HG03571 (cell line): ENCODE results near the gene LGALS12.

ENCODE experiments used
- ATAC-seq: cut with Tn5 transposase; IDR thresholded peaks from one replicate; pipeline ENCODE4 v1.9.1; 2021; ENCODE audit not compliant: unreplicated experiment

LGALS12 gene

DNA sequence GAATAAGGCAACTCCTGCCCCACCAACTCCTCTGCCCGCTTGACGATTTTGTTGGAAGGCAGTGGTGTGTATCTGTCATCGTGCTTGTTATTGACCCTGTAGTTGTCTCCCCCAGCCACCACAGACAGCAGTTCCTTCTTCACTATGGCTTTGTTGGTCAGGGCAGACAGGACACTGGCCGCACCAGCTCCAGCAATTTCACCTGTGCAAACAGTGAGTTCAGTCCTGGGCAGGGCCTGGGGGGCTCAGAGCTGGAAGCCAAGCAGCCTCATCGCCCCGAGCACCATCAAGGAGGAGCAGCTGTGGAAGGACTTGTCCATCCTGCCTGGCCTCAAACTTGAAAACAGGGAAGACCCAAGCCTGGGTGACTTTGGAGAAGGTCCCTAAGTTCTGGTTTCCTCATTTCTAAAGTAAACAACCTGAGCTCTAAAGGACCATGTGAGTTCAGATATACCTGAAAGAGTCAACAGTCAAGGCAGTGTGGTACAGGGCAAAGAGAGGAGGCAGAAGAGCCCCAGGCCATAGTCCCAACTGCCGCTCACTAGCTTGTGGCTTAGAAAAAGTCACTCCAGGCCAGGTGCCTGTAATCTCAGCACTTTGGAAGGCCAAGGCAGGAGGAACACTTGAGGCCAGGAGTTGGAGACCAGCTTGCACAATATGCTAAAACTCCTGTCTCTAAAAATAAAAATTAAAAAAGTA, 52.7 kb downstream of the LGALS12 start:
- no peak for ATAC-seq

DNA sequence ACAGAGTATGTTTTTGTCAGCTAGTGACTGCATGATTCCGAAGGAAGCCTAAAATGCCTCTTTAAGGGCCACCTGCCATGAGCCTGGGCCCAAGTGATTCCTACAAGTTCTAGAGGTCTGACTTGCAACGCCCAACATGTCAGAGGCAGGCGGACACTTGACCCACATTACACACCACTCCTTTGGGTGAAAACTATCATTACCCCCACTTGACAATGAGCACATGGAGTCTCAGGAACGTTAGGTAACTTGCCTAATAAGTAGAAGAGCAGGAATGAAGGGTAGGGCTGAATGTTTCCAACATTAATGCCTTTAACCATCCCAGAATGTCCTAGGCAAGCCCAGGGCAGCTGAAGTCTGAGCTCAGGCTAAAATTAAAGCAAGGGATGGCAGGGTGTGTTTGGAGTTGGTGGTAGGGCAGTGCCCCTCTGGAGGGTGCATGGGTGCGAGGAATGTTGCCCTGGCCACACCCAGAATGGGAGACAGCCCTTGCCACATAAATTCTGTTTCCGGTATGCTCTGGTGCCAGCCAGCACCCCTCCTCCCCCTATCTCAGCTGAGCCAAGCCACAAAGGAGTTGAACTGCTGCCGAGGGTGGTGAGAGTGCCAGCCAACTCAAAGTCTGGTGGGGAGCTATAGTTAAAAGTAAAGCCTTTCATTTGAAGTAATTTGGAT, 54.8 kb downstream of the LGALS12 start:
- no peak for ATAC-seq

DNA sequence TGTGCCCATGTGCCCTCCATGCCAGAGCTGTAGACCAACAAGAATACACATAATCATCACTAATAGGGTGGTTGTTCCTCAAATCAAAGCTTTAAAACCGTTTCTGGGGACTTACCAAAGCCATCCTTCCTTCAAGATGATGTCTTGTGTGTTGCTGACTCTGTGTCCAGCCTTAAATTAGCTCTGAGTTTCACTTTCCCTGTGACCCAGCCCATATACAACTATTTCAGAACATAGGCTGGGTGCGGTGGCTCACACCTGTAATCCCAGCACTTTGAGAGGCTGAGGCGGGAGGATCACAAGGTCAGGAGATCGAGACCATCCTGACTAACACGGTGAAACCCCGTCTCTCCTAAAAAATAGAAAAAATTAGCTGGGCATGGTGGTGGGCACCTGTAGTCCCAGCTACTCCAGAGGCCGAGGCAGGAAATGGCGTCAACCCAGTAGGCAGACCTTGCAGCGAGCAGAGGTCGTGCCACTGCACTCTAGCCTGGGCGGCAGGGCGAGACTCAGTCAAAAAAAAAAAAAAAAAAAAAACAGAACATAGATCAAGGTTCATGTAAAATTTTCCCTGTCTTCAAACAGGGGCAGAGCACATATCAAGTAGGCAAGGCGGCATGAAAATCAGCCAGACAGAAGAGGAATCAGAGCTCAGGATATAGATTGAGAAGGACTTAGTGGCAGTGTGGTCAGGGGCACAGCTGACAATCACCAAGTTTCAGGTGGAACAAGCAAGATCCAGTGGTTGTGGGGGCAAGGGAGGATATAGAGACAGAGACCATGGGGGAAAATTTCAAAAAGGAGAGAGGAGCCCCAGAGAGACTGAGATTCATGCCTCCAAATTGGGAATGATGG, 57.5 kb downstream of the LGALS12 start, which contains the start of gene PLAAT2:
Gene PLAAT2, minus strand, starts transcription at position 179 of the 855 bp plus-strand sequence. Its CDS starts 55 bp downstream, at position 124.
- ATAC-seq = no peak

DNA sequence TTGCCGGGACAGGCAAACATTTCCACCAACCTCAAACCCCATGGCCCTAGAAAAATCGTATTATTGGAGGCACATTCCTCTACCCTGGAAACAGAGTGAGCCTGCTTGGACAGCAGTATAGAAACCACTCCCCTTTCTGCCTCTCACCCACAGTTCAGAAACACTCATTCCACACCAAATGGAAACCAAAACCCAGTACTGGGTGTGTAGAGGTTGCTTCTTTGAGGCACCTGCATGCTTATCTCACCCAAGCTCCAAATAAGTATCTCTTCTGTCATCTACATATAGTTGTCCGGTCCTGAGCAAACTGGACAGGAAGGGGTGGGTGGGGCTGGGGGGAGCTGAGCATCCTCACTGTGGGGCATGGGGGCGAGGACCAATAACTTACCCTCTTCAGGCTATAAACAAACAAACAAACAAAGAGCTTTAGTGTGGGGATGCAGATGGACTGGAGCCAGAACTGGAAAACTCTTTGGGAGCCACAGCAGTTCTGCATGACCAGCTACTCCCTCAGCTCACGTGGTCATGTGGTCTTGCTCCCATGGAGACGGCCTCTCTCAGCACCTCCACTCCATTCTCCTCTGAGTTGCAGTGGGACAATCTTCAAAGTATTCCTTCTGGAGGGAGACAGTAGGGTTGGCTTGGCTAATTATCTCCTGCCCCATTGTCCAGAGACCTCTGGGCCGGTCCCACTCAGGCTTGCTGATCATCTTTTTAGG, 58.3 kb downstream of the LGALS12 start:
- ATAC-seq = peak; percentile 47

DNA sequence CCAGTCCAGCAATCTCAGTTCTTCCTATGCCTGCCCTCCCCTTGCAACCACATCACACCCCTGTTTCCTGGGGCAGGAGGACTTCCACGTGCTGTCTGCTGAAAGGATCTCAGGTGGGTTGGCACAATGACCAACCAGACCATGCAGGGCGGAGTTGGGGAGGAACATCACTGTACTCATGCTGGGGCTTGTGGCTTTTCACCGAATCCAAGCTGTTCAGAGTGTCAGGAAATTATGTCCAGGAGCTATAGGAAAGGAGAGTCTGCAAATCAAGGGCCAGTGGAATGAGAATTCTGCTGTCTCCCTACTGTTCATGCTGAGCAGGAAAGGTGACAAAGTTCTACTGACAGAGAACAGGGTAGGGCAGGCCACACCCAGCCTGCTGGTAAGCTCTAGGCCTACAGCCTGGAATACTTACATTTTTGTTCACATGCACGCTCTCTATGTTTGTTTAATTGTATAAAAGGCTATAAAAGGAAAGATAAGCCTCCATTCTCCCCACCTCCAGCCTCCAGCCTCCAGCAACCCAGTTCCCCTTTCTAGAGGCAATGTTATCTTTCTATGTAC, 59.0 kb downstream of the LGALS12 start:
- ATAC-seq = no peak
